NK-92 (cell line): Measurements from ENCODE around the gene SNX21.
A peak's percentile ranks its signal among the peaks of the same experiment; 100 is the strongest.
"Not testable (repeated sequence)": the region's sequence is repeated elsewhere in the genome, so short reads cannot be mapped to it uniquely, and the experiment has no call there.

Experiments used
- DNase-seq: peaks from one replicate; lab custom pipeline; 2025; ENCODE audit not compliant: unreplicated experiment; lab: John Stamatoyannopoulos, UW

SNX21 gene, protein sequence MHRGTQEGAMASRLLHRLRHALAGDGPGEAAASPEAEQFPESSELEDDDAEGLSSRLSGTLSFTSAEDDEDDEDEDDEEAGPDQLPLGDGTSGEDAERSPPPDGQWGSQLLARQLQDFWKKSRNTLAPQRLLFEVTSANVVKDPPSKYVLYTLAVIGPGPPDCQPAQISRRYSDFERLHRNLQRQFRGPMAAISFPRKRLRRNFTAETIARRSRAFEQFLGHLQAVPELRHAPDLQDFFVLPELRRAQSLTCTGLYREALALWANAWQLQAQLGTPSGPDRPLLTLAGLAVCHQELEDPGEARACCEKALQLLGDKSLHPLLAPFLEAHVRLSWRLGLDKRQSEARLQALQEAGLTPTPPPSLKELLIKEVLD

GRCh38 chr20:45833030-45833882 lies at the start of gene SNX21:
TSS of gene SNX21 (plus strand) at chr20:45833799. CDS start at chr20:45833920, 121 bp downstream.
- no peak for DNase-seq

DNA sequence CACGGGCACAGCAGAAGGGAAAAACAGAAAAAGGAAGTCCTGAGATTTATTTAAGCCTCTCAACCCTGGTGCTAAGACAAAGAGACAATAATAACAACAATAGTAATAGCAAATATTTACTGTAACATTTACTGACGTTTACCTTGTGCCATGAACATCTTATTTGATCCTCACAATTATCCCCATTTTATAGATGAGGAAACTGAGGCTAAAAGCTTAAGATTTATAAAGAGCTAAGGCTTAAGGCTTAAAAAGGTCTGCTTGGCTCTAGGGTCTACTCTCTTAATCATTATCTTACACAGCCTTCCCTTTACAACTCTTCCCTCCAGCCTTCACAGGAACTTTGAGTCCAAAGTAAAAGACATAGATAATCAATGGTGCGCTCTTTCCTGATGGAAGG lies 45.2 kb upstream of the SNX21 start:
- DNase-seq = no peak

DNA sequence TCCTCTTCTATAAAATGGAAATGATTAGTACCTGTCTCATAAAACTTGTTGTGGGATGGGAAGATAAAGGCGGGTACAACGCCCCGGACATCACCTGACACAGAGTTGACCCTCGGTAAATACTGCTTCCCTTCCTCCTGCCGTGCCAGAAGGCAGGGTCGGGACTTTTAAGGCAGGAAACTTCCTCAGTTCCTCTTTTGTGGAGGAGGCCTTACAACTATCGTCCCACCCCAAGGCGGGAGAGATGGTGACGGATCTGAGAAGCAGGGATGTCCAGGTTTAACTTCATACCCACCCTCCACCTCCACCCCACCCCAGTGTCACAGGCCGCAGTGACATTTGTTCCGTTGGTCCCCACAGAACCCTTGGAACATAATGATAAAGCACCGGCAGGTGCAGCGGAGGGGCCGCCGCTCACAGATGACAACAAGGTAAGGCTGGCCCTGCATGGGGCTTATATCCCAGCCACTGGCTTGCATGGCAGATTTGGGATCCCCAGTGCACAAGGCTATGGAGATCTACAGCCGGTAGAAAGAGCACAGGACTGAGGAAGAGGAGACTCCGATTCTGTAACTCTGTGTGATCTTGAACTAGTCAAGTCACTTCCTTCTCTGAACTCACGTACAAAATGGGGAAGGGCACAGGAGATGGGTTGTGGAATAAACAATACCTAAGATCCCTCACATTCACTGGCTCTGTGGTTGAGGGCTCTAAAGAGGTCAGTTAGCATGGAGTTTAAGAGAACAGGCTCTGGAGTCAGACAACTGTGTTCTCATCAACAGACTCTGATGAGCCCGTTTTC lies 41.1 kb upstream of the SNX21 start:
- DNase-seq = no peak

- DNase-seq = no peak
Measured at GRCh38 chr20:45796337-45797065, 37.1 kb upstream of the SNX21 start.

- not testable (repeated sequence) for DNase-seq
Measured at GRCh38 chr20:45797510-45797909, 36.1 kb upstream of the SNX21 start.

DNA sequence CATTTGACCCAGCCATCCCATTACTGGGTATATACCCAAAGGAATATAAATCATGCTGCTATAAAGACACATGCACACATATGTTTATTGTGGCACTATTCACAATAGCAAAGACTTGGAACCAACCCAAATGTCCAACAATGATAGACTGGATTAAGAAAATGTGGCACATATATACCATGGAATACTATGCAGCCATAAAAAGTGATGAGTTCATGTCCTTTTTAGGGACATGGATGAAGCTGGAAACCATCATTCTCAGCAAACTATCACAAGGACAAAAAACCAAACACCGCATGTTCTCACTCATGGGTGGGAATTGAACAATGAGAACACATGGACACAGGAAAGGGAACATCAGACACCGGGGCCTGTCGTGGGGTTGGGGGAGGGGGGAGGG lies 35.6 kb upstream of the SNX21 start:
- not testable (repeated sequence) for DNase-seq

- no peak for DNase-seq
Measured at GRCh38 chr20:45798935-45799642, 34.5 kb upstream of the SNX21 start.

DNA sequence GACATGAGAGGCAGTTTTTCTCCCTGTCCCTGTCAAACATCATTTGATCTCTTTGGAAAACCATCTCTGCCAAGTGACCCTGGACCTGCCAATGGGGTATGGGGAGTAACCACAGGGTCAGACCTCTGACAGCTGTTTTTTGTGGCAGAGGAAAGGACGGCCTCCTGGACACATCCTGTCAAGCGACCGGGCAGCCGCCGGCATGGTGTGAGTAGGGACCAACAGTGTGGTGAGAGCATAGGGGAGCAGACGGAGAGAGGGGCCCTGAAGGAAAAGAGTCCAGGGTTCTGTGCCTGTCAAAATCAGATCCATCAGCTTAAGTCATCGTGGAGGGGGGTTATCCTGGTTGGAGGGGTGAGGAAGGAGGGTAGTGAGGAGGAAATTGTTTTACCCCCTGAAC lies 31.7 kb upstream of the SNX21 start:
- DNase-seq = no peak

DNA sequence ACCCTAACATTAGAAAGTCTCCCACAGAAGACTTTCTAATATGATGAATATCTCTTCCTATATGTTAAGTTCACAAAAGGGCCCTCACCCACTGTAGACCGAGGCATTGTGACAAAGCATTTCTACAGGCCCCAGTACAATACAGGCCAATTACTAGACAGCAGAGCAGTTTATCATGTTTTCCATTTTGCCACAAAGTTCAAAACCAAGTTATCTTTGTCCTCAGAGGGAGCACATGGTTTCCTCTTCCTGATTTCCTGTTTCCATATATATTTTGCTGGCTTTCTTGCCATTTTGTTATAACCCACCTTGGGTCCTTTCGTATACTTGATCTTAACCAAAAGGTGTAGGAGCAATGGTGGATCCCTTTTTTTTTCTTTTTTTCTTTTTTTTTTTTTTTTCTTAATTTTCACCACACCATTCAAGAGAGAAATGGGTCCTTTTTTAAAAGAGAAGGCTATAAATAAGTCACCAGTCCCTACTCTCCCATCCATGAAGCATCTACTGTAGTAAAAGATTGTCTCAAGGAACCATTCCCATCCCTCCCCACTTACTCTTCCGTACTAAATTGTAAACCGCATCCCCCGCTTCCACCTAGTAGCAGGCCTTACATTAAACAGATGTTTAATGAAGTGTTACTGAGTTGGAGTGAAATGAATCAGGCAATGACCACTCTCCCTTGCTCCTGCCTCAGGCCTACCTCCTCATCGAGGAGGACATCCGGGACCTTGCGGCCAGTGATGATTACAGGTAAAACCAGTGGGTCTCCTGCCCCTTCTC lies 23.2 kb upstream of the SNX21 start:
- DNase-seq = no peak

GRCh38 chr20:45812157-45813005 lies 21.2 kb upstream of the SNX21 start, which contains the start of gene UBE2C:
TSS of gene UBE2C (plus strand) at chr20:45812644. CDS start at chr20:45812696, 52 bp downstream.
- DNase-seq = peak; percentile 78

DNA sequence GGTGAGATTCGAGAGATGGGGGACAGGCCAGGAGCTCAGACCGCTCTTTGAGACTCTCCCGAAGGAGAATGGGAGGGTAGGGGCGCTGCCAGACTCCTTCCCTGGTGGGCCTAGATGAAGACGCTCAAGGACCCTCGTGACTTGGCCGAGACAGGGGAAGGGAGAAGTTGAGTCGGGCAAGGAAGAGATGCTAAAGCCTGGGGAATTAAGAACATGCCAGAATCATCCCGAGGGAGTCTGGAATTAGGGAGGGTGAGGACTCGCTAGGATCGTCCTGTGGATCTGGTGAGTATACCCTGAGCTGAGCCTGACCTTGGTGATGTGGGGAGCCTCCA lies 20.6 kb upstream of the SNX21 start:
- no peak for DNase-seq

DNA sequence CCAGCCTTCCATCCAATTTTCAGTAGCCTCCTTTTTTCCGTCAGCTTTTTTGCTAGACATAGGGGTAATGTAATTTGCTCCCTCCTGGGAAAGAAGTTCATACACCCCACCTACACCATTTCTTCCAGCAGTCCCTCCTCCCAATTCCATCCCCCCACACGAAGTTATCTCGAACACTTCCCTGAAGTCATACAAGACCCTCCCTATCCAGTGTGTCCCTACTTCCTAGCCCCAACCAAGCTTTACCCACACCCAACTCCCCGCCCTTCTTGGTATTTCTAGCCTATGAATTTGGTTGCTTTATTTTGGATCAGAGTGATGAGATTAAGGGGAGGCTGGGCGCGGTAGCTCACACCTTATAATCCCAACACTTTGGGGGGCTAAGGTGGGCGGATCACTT lies 20.1 kb upstream of the SNX21 start:
- DNase-seq = no peak

DNA sequence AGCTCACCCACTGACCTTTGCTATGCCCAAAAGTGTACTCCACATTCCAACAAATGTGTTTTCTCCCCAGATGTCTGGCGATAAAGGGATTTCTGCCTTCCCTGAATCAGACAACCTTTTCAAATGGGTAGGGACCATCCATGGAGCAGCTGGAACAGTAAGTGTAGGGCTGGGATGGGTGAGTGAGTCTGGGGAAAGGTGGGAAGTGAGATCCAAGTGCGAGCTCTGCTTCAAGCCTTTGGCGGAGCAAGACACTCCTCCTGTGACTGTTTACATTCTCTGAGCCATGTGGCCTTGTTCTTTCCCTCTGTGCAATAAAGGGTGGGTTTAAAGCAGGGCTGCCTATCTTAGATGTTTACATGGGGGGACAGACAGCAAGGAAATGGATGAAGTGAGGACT lies 19.3 kb upstream of the SNX21 start:
- no peak for DNase-seq

DNA sequence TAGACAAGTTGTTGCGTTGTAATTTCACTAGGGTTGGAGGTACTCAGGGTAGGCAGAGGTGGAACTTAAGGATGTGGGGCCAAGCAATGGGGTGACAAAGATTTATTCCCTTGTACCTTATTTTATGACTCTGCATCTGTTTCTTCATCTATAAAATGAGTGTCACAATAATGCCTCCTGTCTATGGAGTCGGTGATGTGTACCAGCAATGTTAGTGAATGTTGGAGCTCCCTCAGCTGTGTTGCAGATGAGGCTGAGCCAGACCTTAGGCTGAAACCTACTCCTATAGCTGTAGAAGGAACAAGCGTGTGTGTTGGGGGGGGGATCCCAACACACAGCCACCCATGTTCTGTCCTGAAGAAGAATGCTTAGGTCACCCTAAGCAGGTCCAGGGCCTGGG lies 16.6 kb upstream of the SNX21 start:
- DNase-seq = no peak

DNA sequence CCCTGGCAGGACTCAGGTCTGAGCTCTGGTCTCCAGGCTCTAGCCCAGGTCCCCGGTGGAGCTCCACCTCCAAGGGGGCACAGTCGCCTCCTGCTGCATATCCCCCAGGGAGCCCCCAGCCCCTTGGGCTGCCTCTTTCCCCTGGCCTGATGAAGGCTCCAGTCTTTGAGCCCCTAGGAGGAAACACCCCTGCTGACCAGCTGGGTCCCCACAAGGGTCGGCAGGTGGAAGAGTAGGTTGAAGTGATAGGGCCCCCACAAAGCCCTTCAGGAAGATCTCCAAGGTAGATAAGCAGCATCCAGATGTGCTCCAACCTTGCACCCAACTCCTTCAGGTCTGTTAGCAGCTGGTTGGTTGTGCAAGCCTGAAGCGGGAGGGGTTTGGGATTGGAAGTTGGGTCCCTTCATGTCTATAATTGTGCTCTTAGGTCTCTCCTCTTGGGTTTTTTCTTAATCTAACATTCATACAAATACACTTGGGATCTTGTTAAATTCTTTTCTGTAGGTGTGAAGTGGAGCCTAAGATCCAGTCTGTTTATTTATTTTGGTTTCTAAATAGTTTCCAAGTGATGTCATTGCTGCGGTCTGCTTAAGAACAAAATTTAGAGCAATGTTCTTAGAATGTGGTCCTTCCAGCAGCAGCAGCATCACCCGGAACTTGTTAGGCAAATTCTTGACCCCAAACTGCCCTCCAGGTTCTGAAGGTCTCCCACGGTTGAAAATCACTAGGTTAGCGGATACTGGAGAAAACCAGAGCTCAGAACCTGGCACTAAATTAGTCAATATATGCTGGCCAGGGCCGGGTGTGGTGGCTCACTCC lies 16.0 kb upstream of the SNX21 start:
- DNase-seq = no peak

DNA sequence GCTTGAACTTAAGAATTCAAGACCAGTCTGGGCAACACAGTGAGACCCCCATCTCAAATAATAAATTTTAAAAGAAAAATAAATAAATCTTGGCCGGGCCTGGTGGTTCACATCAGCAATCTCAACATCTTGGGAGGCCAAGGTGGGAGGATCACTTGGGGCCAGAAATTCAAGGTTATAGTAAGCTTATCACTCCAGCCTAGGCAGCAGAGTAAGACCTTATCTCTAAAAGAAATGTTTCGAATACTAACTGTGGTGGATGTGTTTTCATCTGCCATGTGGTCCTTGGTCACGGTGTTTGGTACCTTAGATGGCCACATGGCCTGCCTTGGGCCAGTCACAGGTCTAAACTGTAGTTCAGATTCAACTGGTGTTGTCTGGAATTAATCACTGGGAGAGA lies 15.4 kb upstream of the SNX21 start:
- no peak for DNase-seq

DNA sequence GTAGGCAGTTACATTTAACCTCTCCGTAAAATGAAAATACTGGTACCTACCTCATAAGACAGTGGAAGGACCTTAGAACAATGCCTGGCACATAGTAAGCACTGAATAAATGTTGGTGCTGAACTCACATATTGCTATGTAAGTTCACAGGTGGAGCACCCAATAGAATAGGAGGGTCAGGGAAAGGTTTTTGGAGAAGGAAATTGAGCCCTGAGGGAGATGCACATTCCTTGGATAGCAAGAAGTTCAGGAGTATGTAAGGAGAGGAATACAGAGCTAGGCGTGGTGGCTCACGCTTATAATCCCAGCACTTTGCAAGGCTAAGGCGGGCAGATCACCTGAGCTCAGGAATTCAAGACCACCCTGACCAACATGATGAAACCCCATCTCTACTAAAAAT lies 14.1 kb upstream of the SNX21 start:
- no peak for DNase-seq

DNA sequence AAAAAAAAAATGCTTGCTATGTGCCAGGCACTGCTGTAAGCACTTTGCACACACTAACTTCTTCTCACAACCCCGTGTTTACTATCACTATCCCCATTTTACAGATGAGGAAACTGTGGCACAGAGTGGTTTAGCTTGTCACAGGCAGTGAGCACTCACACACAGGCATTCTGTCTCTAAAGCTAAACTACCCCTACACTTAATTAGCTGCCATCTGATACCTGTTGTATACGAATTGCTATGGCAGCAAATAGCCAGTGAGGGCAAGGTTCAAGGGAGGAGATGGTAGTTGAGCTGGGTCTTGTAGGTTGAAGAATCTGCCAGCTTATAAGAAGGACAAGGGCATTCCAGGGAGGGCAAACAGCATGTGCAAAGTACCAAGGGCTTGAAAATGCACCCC lies 11.7 kb upstream of the SNX21 start:
- DNase-seq = no peak
